ENCODE results near the gene NPAS3.

The NPAS3 gene

DNA sequence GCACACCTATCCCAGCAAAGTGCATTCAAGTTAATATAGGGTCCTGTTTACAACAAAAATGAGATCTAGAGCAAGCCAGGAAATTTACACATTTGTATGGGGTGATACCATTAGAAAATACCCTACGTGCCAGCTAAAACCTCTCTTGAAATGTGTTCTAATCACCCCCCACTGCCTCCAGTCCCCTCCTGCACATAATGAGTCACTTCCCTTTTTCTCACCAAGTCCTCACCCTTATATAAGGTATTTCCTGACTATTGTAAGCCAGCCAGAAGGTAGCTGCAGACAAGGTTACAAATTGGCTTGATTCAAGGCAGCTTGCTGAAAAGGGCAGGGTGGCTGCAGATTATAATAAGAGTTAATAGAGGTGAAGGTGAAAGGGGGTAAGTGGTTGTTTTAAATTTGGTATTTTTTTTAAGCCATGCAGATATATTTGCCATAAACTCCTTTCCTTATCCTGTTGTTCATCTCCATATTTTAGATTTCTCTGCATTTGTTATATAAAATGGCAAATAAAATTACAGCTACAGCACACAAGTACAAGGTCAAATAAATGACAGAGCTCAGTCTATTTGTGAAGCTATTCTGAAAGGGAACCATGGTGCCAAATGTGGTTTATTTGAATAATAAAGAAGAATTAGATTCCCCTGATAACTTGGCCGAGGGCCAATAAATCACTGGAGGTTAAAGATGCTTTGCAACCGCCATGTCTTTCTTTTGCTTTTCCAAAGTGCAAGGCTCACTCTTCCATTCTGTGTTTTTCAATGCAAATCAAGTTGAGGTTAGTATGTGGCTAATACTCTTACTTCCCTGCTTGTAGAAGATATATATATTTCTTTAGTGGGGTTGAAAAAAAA, 626.3 kb downstream of the NPAS3 start:
- no peak for ATAC-seq (ENCODE audit: insufficient read depth, low read depth)
- Histone ChIP-seq H3K9me3 (ENCODE audit: insufficient read depth, low read length, severe bottlenecking) (no peaks in the 10 kb centered on the region), H3K4me2 (ENCODE audit: insufficient read depth, low read length) (no peak overlapping the region), H3K27ac (ENCODE audit: low read length) (no peak overlapping the region), H3K4me3 (ENCODE audit: low read depth in 1 of 2, low read length in 2 of 2) (no peak overlapping the region), H3K27me3 (ENCODE audit: insufficient read depth, low read length, poor library complexity) (peaks cover 27% of the 10 kb centered on the region), H4K20me1 (ENCODE audit: insufficient read depth, low read length) (no peaks in the 10 kb centered on the region), H3K79me2 (ENCODE audit: insufficient read depth, low read length) (no peaks in the 10 kb centered on the region), H3K36me3 (ENCODE audit: insufficient read depth, low read length) (no peaks in the 10 kb centered on the region), H2AFZ (ENCODE audit: low read depth, low read length) (no peak overlapping the region), H3K9ac (ENCODE audit: low read depth, low read length) (no peak overlapping the region), H3K4me1 (ENCODE audit: insufficient read depth, low read length) (no peaks in the 10 kb centered on the region)
- no peak for DNase-seq
- TF ChIP-seq EZH2 (IDR thresholded peaks at IDR 0.05; ENCODE audit: borderline replicate concordance, low read depth, low read length, severe bottlenecking) = no peak
- TF ChIP-seq, protein P1, sequence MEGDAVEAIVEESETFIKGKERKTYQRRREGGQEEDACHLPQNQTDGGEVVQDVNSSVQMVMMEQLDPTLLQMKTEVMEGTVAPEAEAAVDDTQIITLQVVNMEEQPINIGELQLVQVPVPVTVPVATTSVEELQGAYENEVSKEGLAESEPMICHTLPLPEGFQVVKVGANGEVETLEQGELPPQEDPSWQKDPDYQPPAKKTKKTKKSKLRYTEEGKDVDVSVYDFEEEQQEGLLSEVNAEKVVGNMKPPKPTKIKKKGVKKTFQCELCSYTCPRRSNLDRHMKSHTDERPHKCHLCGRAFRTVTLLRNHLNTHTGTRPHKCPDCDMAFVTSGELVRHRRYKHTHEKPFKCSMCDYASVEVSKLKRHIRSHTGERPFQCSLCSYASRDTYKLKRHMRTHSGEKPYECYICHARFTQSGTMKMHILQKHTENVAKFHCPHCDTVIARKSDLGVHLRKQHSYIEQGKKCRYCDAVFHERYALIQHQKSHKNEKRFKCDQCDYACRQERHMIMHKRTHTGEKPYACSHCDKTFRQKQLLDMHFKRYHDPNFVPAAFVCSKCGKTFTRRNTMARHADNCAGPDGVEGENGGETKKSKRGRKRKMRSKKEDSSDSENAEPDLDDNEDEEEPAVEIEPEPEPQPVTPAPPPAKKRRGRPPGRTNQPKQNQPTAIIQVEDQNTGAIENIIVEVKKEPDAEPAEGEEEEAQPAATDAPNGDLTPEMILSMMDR (IDR thresholded peaks at IDR 0.05; ENCODE audit: borderline replicate concordance, extremely low read depth, low read length, poor library complexity, severe bottlenecking) = no peak

DNA sequence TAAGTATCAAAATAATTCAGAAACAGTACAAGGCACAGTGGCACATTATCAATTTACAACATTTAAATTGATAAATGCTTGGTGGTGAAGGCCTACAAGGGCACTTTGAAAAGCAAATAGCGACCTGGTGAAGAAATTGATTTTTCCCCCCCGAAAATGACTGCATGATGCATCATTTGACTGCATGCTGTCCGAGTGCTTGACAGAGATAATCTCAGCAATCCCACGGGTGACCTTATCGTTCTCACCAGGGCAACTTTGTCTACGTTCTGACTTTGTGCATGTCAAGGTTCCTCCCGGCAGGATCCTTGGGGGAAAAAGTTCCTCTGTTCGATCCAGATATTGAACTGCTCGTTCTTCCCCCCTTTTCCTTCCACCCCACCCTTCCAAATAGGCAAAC, 627.4 kb downstream of the NPAS3 start:
- Histone ChIP-seq H3K79me2 (ENCODE audit: insufficient read depth, low read length) (no peaks in the 10 kb centered on the region), H3K27ac (ENCODE audit: low read length) (no peak overlapping the region), H3K36me3 (ENCODE audit: insufficient read depth, low read length) (no peaks in the 10 kb centered on the region), H3K27me3 (ENCODE audit: insufficient read depth, low read length, poor library complexity) (peaks cover 24% of the 10 kb centered on the region), H3K9me3 (ENCODE audit: insufficient read depth, low read length, severe bottlenecking) (no peaks in the 10 kb centered on the region), H3K9ac (ENCODE audit: low read depth, low read length) (no peak overlapping the region), H2AFZ (ENCODE audit: low read depth, low read length) (no peak overlapping the region), H3K4me2 (ENCODE audit: insufficient read depth, low read length) (no peak overlapping the region), H3K4me3 (ENCODE audit: low read depth in 1 of 2, low read length in 2 of 2) (no peak overlapping the region), H4K20me1 (ENCODE audit: insufficient read depth, low read length) (no peaks in the 10 kb centered on the region), H3K4me1 (ENCODE audit: insufficient read depth, low read length) (no peaks in the 10 kb centered on the region)
- ATAC-seq (ENCODE audit: insufficient read depth, low read depth) (no peak), DNase-seq (no peak)
- TF ChIP-seq, protein P1 (IDR thresholded peaks at IDR 0.05; ENCODE audit: borderline replicate concordance, extremely low read depth, low read length, poor library complexity, severe bottlenecking) = no peak
- no peak for TF ChIP-seq EZH2 (IDR thresholded peaks at IDR 0.05; ENCODE audit: borderline replicate concordance, low read depth, low read length, severe bottlenecking)

DNA sequence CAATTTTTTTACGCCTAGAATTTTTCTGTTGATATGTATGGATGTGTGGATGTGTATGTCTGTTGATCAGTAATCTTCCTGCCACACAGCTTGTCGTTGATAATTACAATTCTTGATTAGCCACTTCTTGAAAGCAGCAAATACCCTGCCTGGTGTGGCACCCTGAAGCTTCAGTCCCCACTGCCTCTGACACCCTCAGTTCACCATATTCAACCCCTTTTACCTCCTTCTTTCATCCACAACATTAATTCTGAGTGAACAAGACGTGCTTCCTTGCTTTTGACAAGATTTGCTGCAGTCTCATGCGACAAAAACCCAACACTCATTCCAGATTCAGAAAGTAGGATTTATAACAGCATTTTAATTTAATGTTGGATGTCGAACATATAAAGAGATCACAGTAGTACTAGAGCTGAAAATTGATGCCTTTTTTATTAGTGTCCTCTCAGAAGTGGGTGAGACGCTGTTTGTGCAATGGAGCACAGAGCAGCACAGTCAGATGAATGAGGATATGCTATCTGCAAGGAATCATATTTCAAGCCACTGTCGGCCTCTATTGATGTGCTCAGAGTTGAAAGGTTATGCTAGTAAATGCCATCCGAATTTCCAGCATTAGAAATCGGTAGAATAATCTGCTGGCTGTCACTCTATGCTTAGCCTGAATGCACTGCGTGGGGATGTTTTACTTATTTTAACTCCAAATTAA, 628.5 kb downstream of the NPAS3 start:
- TF ChIP-seq, protein P1 (IDR thresholded peaks at IDR 0.05; ENCODE audit: borderline replicate concordance, extremely low read depth, low read length, poor library complexity, severe bottlenecking) = no peak
- no peak for TF ChIP-seq EZH2 (IDR thresholded peaks at IDR 0.05; ENCODE audit: borderline replicate concordance, low read depth, low read length, severe bottlenecking)
- Histone ChIP-seq H3K27ac (ENCODE audit: low read length) (no peak overlapping the region), H3K9ac (ENCODE audit: low read depth, low read length) (no peak overlapping the region), H3K4me3 (ENCODE audit: low read depth in 1 of 2, low read length in 2 of 2) (no peak overlapping the region), H3K4me1 (ENCODE audit: insufficient read depth, low read length) (no peaks in the 10 kb centered on the region), H4K20me1 (ENCODE audit: insufficient read depth, low read length) (no peaks in the 10 kb centered on the region), H3K4me2 (ENCODE audit: insufficient read depth, low read length) (no peak overlapping the region), H3K9me3 (ENCODE audit: insufficient read depth, low read length, severe bottlenecking) (no peaks in the 10 kb centered on the region), H3K27me3 (ENCODE audit: insufficient read depth, low read length, poor library complexity) (peaks cover 28% of the 10 kb centered on the region), H3K36me3 (ENCODE audit: insufficient read depth, low read length) (no peaks in the 10 kb centered on the region), H2AFZ (ENCODE audit: low read depth, low read length) (no peak overlapping the region), H3K79me2 (ENCODE audit: insufficient read depth, low read length) (no peaks in the 10 kb centered on the region)
- ATAC-seq (ENCODE audit: insufficient read depth, low read depth) (no peak), DNase-seq (no peak)

Measured in DND-41 (cell line).